Neural progenitor cell (in vitro differentiated cells): ENCODE data around the gene SND1. TPM values are rescaled to one million over a fixed set of nuclear protein-coding genes. Genes with fewer than 3 reads are reported as not detected.

ENCODE experiments used
- DNase-seq: peaks from one replicate; pipeline ENCODE4 v3.0.0-alpha.2; 2016; ENCODE audit warnings: low spot score
- H2AFZ ChIP-seq: fragments of 200-600 bp; sonication (generic); replicated peaks from 2 replicates; pipeline ENCODE4 v1.6.1; 2016; ENCODE audit warnings: antibody characterized with exemption
- H3F3A ChIP-seq: fragments of 200-600 bp; sonication (generic); 2 replicates; pipeline ENCODE4 v1.6.1; 2016; ENCODE audit warnings: antibody characterized with exemption, low read depth
- H3K27ac ChIP-seq: fragments of 200-600 bp; sonication (generic); 2 replicates; pipeline ENCODE4 v1.5.1; 2016; ENCODE audit warnings: mild to moderate bottlenecking
- H3K27me3 ChIP-seq: fragments of 200-600 bp; sonication (generic); 2 replicates; pipeline ENCODE4 v1.6.1; 2016; ENCODE audit warnings: mild to moderate bottlenecking, moderate library complexity
- H3K36me3 ChIP-seq: fragments of 200-600 bp; sonication (generic); 2 replicates; pipeline ENCODE4 v1.5.1; 2016
- H3K4me1 ChIP-seq: fragments of 200-600 bp; sonication (generic); 2 replicates; pipeline ENCODE4 v1.6.1; 2016; ENCODE audit warnings: mixed run types
- H3K4me2 ChIP-seq: fragments of 200-600 bp; sonication (generic); 2 replicates; pipeline ENCODE4 v1.6.1; 2016
- H3K4me3 ChIP-seq: fragments of 200-600 bp; sonication (generic); 2 replicates; pipeline ENCODE4 v1.5.1; 2016
- H3K79me2 ChIP-seq: fragments of 200-600 bp; sonication (generic); 2 replicates; pipeline ENCODE4 v1.6.1; 2016; ENCODE audit warnings: low read depth
- H3K9ac ChIP-seq: fragments of 200-600 bp; sonication (generic); 2 replicates; pipeline ENCODE4 v1.6.1; 2016
- H3K9me3 ChIP-seq: fragments of 200-600 bp; sonication (generic); 2 replicates; pipeline ENCODE4 v1.5.1; 2016; ENCODE audit warnings: low read depth
- H4K20me1 ChIP-seq: fragments of 200-600 bp; sonication (generic); 2 replicates; pipeline ENCODE4 v1.6.1; 2016; ENCODE audit warnings: low read depth
- H3K27ac Mint-ChIP-seq: 3 replicates; pipeline ENCODE4 v1.8.0; 2021; ENCODE audit warnings: mixed read lengths
- H3K27me3 Mint-ChIP-seq: 2 replicates; pipeline ENCODE4 v1.8.0; 2022; ENCODE audit warnings: low read depth, mild to moderate bottlenecking, inconsistent platforms, moderate library complexity, mixed read lengths; ENCODE audit not compliant: insufficient read depth
- H3K36me3 Mint-ChIP-seq: 3 replicates; pipeline ENCODE4 v1.8.0; 2021; ENCODE audit warnings: mixed read lengths
- H3K4me1 Mint-ChIP-seq: 3 replicates; pipeline ENCODE4 v1.8.0; 2021; ENCODE audit warnings: mixed read lengths
- H3K4me3 Mint-ChIP-seq: 3 replicates; pipeline ENCODE4 v1.8.0; 2021; ENCODE audit warnings: mild to moderate bottlenecking, moderate library complexity, mixed read lengths
- H3K9me3 Mint-ChIP-seq: 3 replicates; pipeline ENCODE4 v1.8.0; 2020; ENCODE audit warnings: mixed read lengths
- EZH2 ChIP-seq: fragments of 200-600 bp; sonication (generic); IDR thresholded peaks from 2 replicates; pipeline ENCODE4 v1.6.1; 2017; ENCODE audit warnings: antibody characterized with exemption, mild to moderate bottlenecking, moderate library complexity
- EZH2phosphoT487 ChIP-seq: fragments of 200-600 bp; sonication (generic); IDR thresholded peaks from 2 replicates; pipeline ENCODE4 v1.6.1; 2017; ENCODE audit warnings: antibody characterized with exemption
- total RNA-seq: library from RNA; depleted of rRNA; stranded (reverse); fragments of >200 nt; gene quantifications from 2 replicates; pipeline ENCODE4 v1.2.3, GENCODE V29; 2015; ENCODE audit warnings: low replicate concordance
- TF ChIP-seq, protein P1 (sequence below): fragments of 200-600 bp; sonication (generic); IDR thresholded peaks from 2 replicates; pipeline ENCODE4 v1.5.1; 2017; ENCODE audit warnings: antibody characterized with exemption, mild to moderate bottlenecking

SND1 gene
- total RNA-seq, 1 donor from 2014 or later = 154 TPM

DNA sequence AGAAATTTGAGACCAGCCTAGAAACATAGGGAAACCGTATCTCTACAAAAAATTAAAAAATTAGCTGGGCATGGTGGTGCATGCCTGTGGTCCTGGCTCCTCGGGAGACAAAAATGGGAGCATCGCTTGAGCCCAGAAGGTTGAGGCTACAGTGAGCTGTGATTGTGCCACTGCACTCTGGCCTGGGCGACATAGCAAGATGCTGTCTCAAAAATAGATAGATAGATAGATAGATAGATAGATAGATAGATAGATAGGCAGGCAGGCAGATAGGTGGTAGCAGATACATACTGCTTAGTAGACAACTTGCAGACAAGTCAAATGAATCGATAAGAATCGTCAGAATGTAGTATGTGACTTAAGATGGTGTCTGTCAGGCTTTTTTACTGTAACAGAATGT, 106.9 kb downstream of the SND1 start:
- Histone ChIP-seq H3K4me2 (no peak overlapping the region), H3K9me3 (no peaks in the 10 kb centered on the region), H3F3A (no peaks in the 10 kb centered on the region), H3K27ac (no peak overlapping the region), H3K4me1 (peaks cover 23% of the 10 kb centered on the region), H3K79me2 (peaks cover 61% of the 10 kb centered on the region), H3K9ac (no peak overlapping the region), H3K36me3 (no peaks in the 10 kb centered on the region), H2AFZ (no peak overlapping the region), H4K20me1 (no peaks in the 10 kb centered on the region), H3K4me3 (no peak overlapping the region), H3K27me3 (no peaks in the 10 kb centered on the region)
- Mint-ChIP-seq H3K27ac (no peak overlapping the region), H3K27me3 (peaks cover 2% of the 10 kb centered on the region), H3K4me1 (peaks cover 9% of the 10 kb centered on the region), H3K36me3 (peaks cover 4% of the 10 kb centered on the region), H3K9me3 (no peaks in the 10 kb centered on the region), H3K4me3 (no peak overlapping the region)
- TF ChIP-seq EZH2 (no peak), EZH2phosphoT487 (no peak)
- DNase-seq = no peak

DNA sequence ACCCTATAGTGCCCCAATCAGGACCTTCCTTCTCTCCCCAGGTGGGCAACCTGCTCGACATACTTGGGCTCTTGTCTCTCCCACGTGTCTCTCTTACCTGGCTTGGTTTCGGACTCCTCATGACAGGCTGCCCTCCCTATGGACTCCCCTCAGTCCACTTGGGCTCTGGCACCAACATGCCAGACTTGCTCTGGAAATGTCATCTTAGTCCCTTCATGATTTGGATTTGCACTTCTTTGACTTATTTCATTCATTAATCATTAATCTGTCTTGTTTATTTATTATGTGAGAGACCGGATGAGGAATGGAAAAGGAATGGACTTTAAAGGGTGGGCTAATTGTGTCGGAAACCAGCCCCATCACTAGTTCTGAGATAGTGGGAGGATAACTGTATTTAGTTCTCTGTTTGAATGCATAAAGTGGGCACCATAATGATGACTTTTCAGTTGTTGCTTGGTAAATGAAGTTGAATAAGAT, 108.0 kb downstream of the SND1 start:
- peaks cover 9% of the 10 kb centered on the region for H3K36me3 Mint-ChIP-seq
- H4K20me1 ChIP-seq = no peaks in the 10 kb centered on the region

DNA sequence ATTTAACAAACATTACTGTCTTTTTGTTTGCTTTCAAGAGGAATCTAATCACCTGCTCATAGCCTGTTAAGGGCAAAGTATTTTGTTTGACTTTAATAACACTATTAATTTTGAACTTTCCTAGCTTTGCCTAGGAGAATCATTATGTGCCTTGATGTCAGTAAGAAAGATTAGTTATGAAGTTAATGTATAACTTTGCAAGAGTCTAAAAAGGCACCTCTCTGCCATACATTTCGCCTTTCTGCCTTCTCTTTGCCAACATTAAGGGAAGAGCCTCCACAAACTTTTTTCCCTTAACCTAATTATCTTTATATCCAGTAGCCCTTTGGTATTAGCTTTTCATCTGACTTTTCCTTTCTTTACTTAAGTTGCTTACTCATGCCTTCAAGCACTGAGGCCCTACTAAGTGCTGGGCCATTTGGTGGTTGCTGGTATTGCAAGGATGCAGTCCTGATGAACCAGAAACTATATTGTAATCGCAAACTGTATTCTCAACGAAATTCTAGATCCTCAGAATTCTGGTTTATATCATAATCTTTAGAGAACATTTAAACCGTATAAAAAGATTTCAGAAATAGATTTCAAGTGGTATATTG, 108.5 kb downstream of the SND1 start:
- no peaks in the 10 kb centered on the region for H3F3A ChIP-seq
- H3K4me3 ChIP-seq = no peak overlapping the region
- no peak for TF ChIP-seq EZH2
- TF ChIP-seq, protein P1, sequence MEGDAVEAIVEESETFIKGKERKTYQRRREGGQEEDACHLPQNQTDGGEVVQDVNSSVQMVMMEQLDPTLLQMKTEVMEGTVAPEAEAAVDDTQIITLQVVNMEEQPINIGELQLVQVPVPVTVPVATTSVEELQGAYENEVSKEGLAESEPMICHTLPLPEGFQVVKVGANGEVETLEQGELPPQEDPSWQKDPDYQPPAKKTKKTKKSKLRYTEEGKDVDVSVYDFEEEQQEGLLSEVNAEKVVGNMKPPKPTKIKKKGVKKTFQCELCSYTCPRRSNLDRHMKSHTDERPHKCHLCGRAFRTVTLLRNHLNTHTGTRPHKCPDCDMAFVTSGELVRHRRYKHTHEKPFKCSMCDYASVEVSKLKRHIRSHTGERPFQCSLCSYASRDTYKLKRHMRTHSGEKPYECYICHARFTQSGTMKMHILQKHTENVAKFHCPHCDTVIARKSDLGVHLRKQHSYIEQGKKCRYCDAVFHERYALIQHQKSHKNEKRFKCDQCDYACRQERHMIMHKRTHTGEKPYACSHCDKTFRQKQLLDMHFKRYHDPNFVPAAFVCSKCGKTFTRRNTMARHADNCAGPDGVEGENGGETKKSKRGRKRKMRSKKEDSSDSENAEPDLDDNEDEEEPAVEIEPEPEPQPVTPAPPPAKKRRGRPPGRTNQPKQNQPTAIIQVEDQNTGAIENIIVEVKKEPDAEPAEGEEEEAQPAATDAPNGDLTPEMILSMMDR = no peak
- no peak for TF ChIP-seq EZH2phosphoT487
- no peak for DNase-seq
- peaks cover 14% of the 10 kb centered on the region for H3K4me1 Mint-ChIP-seq
- H3K79me2 ChIP-seq = peaks cover 56% of the 10 kb centered on the region
- peaks cover 34% of the 10 kb centered on the region for H3K4me1 ChIP-seq
- H3K27me3 ChIP-seq = no peaks in the 10 kb centered on the region
- H3K9me3 ChIP-seq = no peaks in the 10 kb centered on the region
- no peaks in the 10 kb centered on the region for H3K9me3 Mint-ChIP-seq
- no peak overlapping the region for H3K4me2 ChIP-seq
- H3K27ac Mint-ChIP-seq = no peak overlapping the region
- no peak overlapping the region for H3K4me3 Mint-ChIP-seq
- peaks cover 2% of the 10 kb centered on the region for H3K27me3 Mint-ChIP-seq
- no peak overlapping the region for H2AFZ ChIP-seq
- no peak overlapping the region for H3K9ac ChIP-seq
- peaks cover 10% of the 10 kb centered on the region for H3K36me3 Mint-ChIP-seq
- H3K27ac ChIP-seq = no peak overlapping the region
- no peaks in the 10 kb centered on the region for H4K20me1 ChIP-seq
- no peaks in the 10 kb centered on the region for H3K36me3 ChIP-seq

More for the DNA sequence above, 108.0 kb downstream of the SND1 start:
- no peak overlapping the region for H3K27ac ChIP-seq
- peaks cover 34% of the 10 kb centered on the region for H3K4me1 ChIP-seq
- Mint-ChIP-seq H3K4me3 (no peak overlapping the region), H3K27ac (no peak overlapping the region), H3K27me3 (peaks cover 2% of the 10 kb centered on the region), H3K4me1 (peaks cover 13% of the 10 kb centered on the region), H3K9me3 (no peaks in the 10 kb centered on the region)
- no peak for TF ChIP-seq EZH2phosphoT487
- TF ChIP-seq, protein P1 = no peak
- no peak for TF ChIP-seq EZH2
- H3K9ac ChIP-seq = no peak overlapping the region
- H2AFZ ChIP-seq = no peak overlapping the region
- no peaks in the 10 kb centered on the region for H3K36me3 ChIP-seq
- H3K9me3 ChIP-seq = no peaks in the 10 kb centered on the region
- H3K27me3 ChIP-seq = no peaks in the 10 kb centered on the region
- no peaks in the 10 kb centered on the region for H3F3A ChIP-seq
- H3K4me3 ChIP-seq = no peak overlapping the region
- no peak for DNase-seq
- peaks cover 61% of the 10 kb centered on the region for H3K79me2 ChIP-seq
- no peak overlapping the region for H3K4me2 ChIP-seq

DNA sequence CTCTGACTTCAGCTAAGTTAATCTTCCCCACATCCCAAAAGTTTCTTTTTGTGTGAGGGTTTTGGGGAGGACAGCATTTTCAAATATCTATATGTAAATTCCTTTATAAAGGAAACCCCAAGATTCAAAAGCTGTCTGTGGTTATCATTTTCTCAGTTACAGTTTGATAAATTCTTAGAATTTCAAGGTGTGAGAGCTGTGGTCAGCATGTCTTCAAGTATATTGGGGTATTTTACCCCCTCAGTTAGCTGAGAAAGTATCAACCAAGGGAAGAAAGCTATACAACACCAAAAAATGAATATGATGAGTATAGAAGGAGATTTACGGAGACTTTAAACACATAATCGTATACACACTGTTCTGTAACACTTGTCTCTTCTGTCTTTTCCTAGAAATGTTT, 109.2 kb downstream of the SND1 start:
- H3F3A ChIP-seq = no peaks in the 10 kb centered on the region
- no peak overlapping the region for H3K4me3 ChIP-seq
- H3K27me3 ChIP-seq = no peaks in the 10 kb centered on the region
- Mint-ChIP-seq H3K4me1 (peaks cover 13% of the 10 kb centered on the region), H3K27ac (no peak overlapping the region), H3K36me3 (peaks cover 12% of the 10 kb centered on the region), H3K9me3 (no peaks in the 10 kb centered on the region), H3K4me3 (no peak overlapping the region), H3K27me3 (peaks cover 3% of the 10 kb centered on the region)
- no peaks in the 10 kb centered on the region for H4K20me1 ChIP-seq
- no peaks in the 10 kb centered on the region for H3K9me3 ChIP-seq
- H2AFZ ChIP-seq = no peak overlapping the region
- no peak overlapping the region for H3K9ac ChIP-seq
- H3K4me1 ChIP-seq = peaks cover 30% of the 10 kb centered on the region
- TF ChIP-seq, protein P1 = no peak
- no peak for TF ChIP-seq EZH2
- TF ChIP-seq EZH2phosphoT487 = no peak
- no peak for DNase-seq
- no peak overlapping the region for H3K27ac ChIP-seq
- no peak overlapping the region for H3K4me2 ChIP-seq
- H3K79me2 ChIP-seq = peaks cover 50% of the 10 kb centered on the region
- no peaks in the 10 kb centered on the region for H3K36me3 ChIP-seq
